ENCODE data around the gene ZC3H18.

DNA sequence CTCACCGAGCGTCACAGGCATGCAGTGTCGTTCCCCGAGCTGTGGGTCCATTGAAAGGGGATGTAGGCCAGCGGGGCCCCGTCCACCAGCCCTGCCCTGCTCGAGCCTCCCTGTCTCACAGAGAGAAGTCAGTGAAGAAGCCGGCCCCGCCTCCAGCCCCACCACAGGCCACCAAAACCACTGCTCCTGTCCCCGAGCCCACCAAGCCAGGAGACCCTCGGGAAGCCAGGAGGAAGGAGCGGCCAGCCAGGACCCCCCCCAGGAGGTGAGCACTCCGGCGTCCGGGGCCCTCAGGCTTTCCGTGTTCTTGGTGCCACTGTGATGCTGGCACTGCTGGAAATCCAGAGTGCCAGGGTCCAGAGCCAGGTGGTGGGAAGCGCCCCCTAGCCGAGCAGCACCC lies 54.3 kb downstream of the ZC3H18 start:
- TF ChIP-seq, protein P1, sequence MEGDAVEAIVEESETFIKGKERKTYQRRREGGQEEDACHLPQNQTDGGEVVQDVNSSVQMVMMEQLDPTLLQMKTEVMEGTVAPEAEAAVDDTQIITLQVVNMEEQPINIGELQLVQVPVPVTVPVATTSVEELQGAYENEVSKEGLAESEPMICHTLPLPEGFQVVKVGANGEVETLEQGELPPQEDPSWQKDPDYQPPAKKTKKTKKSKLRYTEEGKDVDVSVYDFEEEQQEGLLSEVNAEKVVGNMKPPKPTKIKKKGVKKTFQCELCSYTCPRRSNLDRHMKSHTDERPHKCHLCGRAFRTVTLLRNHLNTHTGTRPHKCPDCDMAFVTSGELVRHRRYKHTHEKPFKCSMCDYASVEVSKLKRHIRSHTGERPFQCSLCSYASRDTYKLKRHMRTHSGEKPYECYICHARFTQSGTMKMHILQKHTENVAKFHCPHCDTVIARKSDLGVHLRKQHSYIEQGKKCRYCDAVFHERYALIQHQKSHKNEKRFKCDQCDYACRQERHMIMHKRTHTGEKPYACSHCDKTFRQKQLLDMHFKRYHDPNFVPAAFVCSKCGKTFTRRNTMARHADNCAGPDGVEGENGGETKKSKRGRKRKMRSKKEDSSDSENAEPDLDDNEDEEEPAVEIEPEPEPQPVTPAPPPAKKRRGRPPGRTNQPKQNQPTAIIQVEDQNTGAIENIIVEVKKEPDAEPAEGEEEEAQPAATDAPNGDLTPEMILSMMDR (IDR thresholded peaks at IDR 0.05) = no peak
- no peak for TF ChIP-seq POLR2A (IDR thresholded peaks at IDR 0.05)

Measured in breast epithelium (tissue), 3 donors.